ENCODE data around the gene BMP6. TPM values are rescaled to one million over a fixed set of nuclear protein-coding genes. Genes with fewer than 3 reads are reported as not detected.

The BMP6 gene
- polyA plus RNA-seq, 4 donors, result 0.22 to 2.0 (median 0.94) TPM

GRCh38 chr6:7703148-7703680, 22.7 kb upstream of the BMP6 start:
- FAIRE-seq, result no peak
- no peaks in the 10 kb centered on the region for H3K9me3 ChIP-seq (ENCODE audit: control insufficient read depth in 2 of 2, insufficient read depth in 1 of 2, low read depth in 1 of 2, low read length in 1 of 2)
- H3K36me3 ChIP-seq (ENCODE audit: control insufficient read depth in 3 of 3, insufficient read depth in 2 of 3, low read depth in 1 of 3, low read length in 3 of 3), result no peaks in the 10 kb centered on the region
- WGBS, 3 donors, result 71 to 75% (median 74%) methylated on average over 3 of the region's 3 CpGs
- H3K4me3 ChIP-seq (ENCODE audit: low read depth in 1 of 3, low read length in 3 of 3), result no peak overlapping the region
- H3K27ac ChIP-seq (ENCODE audit: low read depth in 1 of 3, low read length in 2 of 3), result no peak overlapping the region
- DNase-seq, result no peak
- H3K4me1 ChIP-seq (ENCODE audit: control insufficient read depth in 3 of 3, insufficient read depth in 2 of 3, low read depth in 1 of 3, low read length in 2 of 3), result no peaks in the 10 kb centered on the region
- H3K27me3 ChIP-seq (ENCODE audit: control insufficient read depth in 3 of 3, insufficient read depth in 3 of 3, low read length in 3 of 3), result no peaks in the 10 kb centered on the region

- H3K4me3 ChIP-seq (ENCODE audit: low read depth in 1 of 3, low read length in 3 of 3), result no peak overlapping the region
- H3K36me3 ChIP-seq (ENCODE audit: control insufficient read depth in 3 of 3, insufficient read depth in 2 of 3, low read depth in 1 of 3, low read length in 3 of 3), result no peaks in the 10 kb centered on the region
- H3K4me1 ChIP-seq (ENCODE audit: control insufficient read depth in 3 of 3, insufficient read depth in 2 of 3, low read depth in 1 of 3, low read length in 2 of 3), result no peaks in the 10 kb centered on the region
- WGBS, 3 donors, result 66 to 89% (median 88%) methylated on average over 4 of the region's 4 CpGs
- H3K27me3 ChIP-seq (ENCODE audit: control insufficient read depth in 3 of 3, insufficient read depth in 3 of 3, low read length in 3 of 3), result no peaks in the 10 kb centered on the region
- no peak overlapping the region for H3K27ac ChIP-seq (ENCODE audit: low read depth in 1 of 3, low read length in 2 of 3)
- FAIRE-seq (no peak), DNase-seq (no peak)
- H3K9me3 ChIP-seq (ENCODE audit: control insufficient read depth in 2 of 2, insufficient read depth in 1 of 2, low read depth in 1 of 2, low read length in 1 of 2), result no peaks in the 10 kb centered on the region
These were observed 20.4 kb upstream of the BMP6 start for GRCh38 chr6:7705483-7705882.

- peaks cover 0 to 4% of the 10 kb centered on the region in 2 donors for H3K9me3 ChIP-seq (ENCODE audit: control insufficient read depth in 2 of 2, insufficient read depth in 1 of 2, low read depth in 1 of 2, low read length in 1 of 2)
- no peak overlapping the region for H3K4me3 ChIP-seq (ENCODE audit: low read depth in 1 of 3, low read length in 3 of 3)
- no peaks in the 10 kb centered on the region for H3K4me1 ChIP-seq (ENCODE audit: control insufficient read depth in 3 of 3, insufficient read depth in 2 of 3, low read depth in 1 of 3, low read length in 2 of 3)
- WGBS, 3 donors, result 54 to 64% (median 55%) methylated on average over 4 of the region's 4 CpGs
- H3K27ac ChIP-seq (ENCODE audit: low read depth in 1 of 3, low read length in 2 of 3), result no peak overlapping the region
- FAIRE-seq (no peak), DNase-seq (no peak)
- no peaks in the 10 kb centered on the region for H3K36me3 ChIP-seq (ENCODE audit: control insufficient read depth in 3 of 3, insufficient read depth in 2 of 3, low read depth in 1 of 3, low read length in 3 of 3)
- no peaks in the 10 kb centered on the region for H3K27me3 ChIP-seq (ENCODE audit: control insufficient read depth in 3 of 3, insufficient read depth in 3 of 3, low read length in 3 of 3)
These were observed 19.6 kb upstream of the BMP6 start for GRCh38 chr6:7706269-7706668.

GRCh38 chr6:7707787-7708186, 18.1 kb upstream of the BMP6 start:
- Histone ChIP-seq H3K36me3 (ENCODE audit: control insufficient read depth in 3 of 3, insufficient read depth in 2 of 3, low read depth in 1 of 3, low read length in 3 of 3) (no peaks in the 10 kb centered on the region), H3K9me3 (ENCODE audit: control insufficient read depth in 2 of 2, insufficient read depth in 1 of 2, low read depth in 1 of 2, low read length in 1 of 2) (peaks cover 0 to 4% of the 10 kb centered on the region in 2 donors), H3K27ac (ENCODE audit: low read depth in 1 of 3, low read length in 2 of 3) (no peak overlapping the region), H3K4me3 (ENCODE audit: low read depth in 1 of 3, low read length in 3 of 3) (no peak overlapping the region), H3K27me3 (ENCODE audit: control insufficient read depth in 3 of 3, insufficient read depth in 3 of 3, low read length in 3 of 3) (no peaks in the 10 kb centered on the region), H3K4me1 (ENCODE audit: control insufficient read depth in 3 of 3, insufficient read depth in 2 of 3, low read depth in 1 of 3, low read length in 2 of 3) (no peaks in the 10 kb centered on the region)
- DNase-seq (no peak), FAIRE-seq (no peak)
- 87 to 91% (median 88%) methylated on average over 4 of the region's 4 CpGs for WGBS, 3 donors

- Histone ChIP-seq H3K4me3 (ENCODE audit: low read depth in 1 of 3, low read length in 3 of 3) (no peak overlapping the region), H3K4me1 (ENCODE audit: control insufficient read depth in 3 of 3, insufficient read depth in 2 of 3, low read depth in 1 of 3, low read length in 2 of 3) (no peaks in the 10 kb centered on the region), H3K27ac (ENCODE audit: low read depth in 1 of 3, low read length in 2 of 3) (no peak overlapping the region), H3K9me3 (ENCODE audit: control insufficient read depth in 2 of 2, insufficient read depth in 1 of 2, low read depth in 1 of 2, low read length in 1 of 2) (no peaks in the 10 kb centered on the region), H3K36me3 (ENCODE audit: control insufficient read depth in 3 of 3, insufficient read depth in 2 of 3, low read depth in 1 of 3, low read length in 3 of 3) (no peaks in the 10 kb centered on the region), H3K27me3 (ENCODE audit: control insufficient read depth in 3 of 3, insufficient read depth in 3 of 3, low read length in 3 of 3) (peaks cover 0 to 21% (median 0%) of the 10 kb centered on the region in 3 donors)
- DNase-seq, result no peak
- 62 to 72% (median 67%) methylated on average over 6 of the region's 6 CpGs for WGBS, 3 donors
- FAIRE-seq, result no peak
These were observed 6.5 kb upstream of the BMP6 start for GRCh38 chr6:7719364-7719850.

GRCh38 chr6:7720346-7720745, 5.6 kb upstream of the BMP6 start:
- H3K27me3 ChIP-seq (ENCODE audit: control insufficient read depth in 3 of 3, insufficient read depth in 3 of 3, low read length in 3 of 3), result peaks cover 0 to 30% (median 0%) of the 10 kb centered on the region in 3 donors
- FAIRE-seq, result no peak
- DNase-seq, result no peak
- H3K9me3 ChIP-seq (ENCODE audit: control insufficient read depth in 2 of 2, insufficient read depth in 1 of 2, low read depth in 1 of 2, low read length in 1 of 2), result no peaks in the 10 kb centered on the region
- no peak overlapping the region for H3K4me3 ChIP-seq (ENCODE audit: low read depth in 1 of 3, low read length in 3 of 3)
- no peak overlapping the region for H3K27ac ChIP-seq (ENCODE audit: low read depth in 1 of 3, low read length in 2 of 3)
- H3K4me1 ChIP-seq (ENCODE audit: control insufficient read depth in 3 of 3, insufficient read depth in 2 of 3, low read depth in 1 of 3, low read length in 2 of 3), result no peaks in the 10 kb centered on the region
- 83 to 92% (median 85%) methylated on average over 2 of the region's 2 CpGs for WGBS, 3 donors
- no peaks in the 10 kb centered on the region for H3K36me3 ChIP-seq (ENCODE audit: control insufficient read depth in 3 of 3, insufficient read depth in 2 of 3, low read depth in 1 of 3, low read length in 3 of 3)

GRCh38 chr6:7721649-7722048, 4.2 kb upstream of the BMP6 start:
- no peaks in the 10 kb centered on the region for H3K9me3 ChIP-seq (ENCODE audit: control insufficient read depth in 2 of 2, insufficient read depth in 1 of 2, low read depth in 1 of 2, low read length in 1 of 2)
- H3K36me3 ChIP-seq (ENCODE audit: control insufficient read depth in 3 of 3, insufficient read depth in 2 of 3, low read depth in 1 of 3, low read length in 3 of 3), result no peaks in the 10 kb centered on the region
- DNase-seq (no peak), FAIRE-seq (no peak)
- H3K4me3 ChIP-seq (ENCODE audit: low read depth in 1 of 3, low read length in 3 of 3), result no peak overlapping the region
- WGBS, 3 donors, result 31 to 38% (median 34%) methylated on average over 3 of the region's 3 CpGs
- no peaks in the 10 kb centered on the region for H3K4me1 ChIP-seq (ENCODE audit: control insufficient read depth in 3 of 3, insufficient read depth in 2 of 3, low read depth in 1 of 3, low read length in 2 of 3)
- peaks cover 0 to 37% (median 1%) of the 10 kb centered on the region in 3 donors for H3K27me3 ChIP-seq (ENCODE audit: control insufficient read depth in 3 of 3, insufficient read depth in 3 of 3, low read length in 3 of 3)
- no peak overlapping the region for H3K27ac ChIP-seq (ENCODE audit: low read depth in 1 of 3, low read length in 2 of 3)

GRCh38 chr6:7723041-7723447, 2.9 kb upstream of the BMP6 start:
- H3K36me3 ChIP-seq (ENCODE audit: control insufficient read depth in 3 of 3, insufficient read depth in 2 of 3, low read depth in 1 of 3, low read length in 3 of 3), result no peaks in the 10 kb centered on the region
- DNase-seq, result peak; percentile 48 to 70
- no peaks in the 10 kb centered on the region for H3K9me3 ChIP-seq (ENCODE audit: control insufficient read depth in 2 of 2, insufficient read depth in 1 of 2, low read depth in 1 of 2, low read length in 1 of 2)
- no peaks in the 10 kb centered on the region for H3K4me1 ChIP-seq (ENCODE audit: control insufficient read depth in 3 of 3, insufficient read depth in 2 of 3, low read depth in 1 of 3, low read length in 2 of 3)
- FAIRE-seq, result no peak
- no peak overlapping the region for H3K4me3 ChIP-seq (ENCODE audit: low read depth in 1 of 3, low read length in 3 of 3)
- H3K27ac ChIP-seq (ENCODE audit: low read depth in 1 of 3, low read length in 2 of 3), result no peak overlapping the region
- 2 to 4% (median 3%) methylated on average over 10 of the region's 10 CpGs for WGBS, 3 donors
- H3K27me3 ChIP-seq (ENCODE audit: control insufficient read depth in 3 of 3, insufficient read depth in 3 of 3, low read length in 3 of 3), result peaks cover 0 to 47% (median 2%) of the 10 kb centered on the region in 3 donors

GRCh38 chr6:7723554-7723953, 2.3 kb upstream of the BMP6 start:
- no peak overlapping the region for H3K4me3 ChIP-seq (ENCODE audit: low read depth in 1 of 3, low read length in 3 of 3)
- H3K36me3 ChIP-seq (ENCODE audit: control insufficient read depth in 3 of 3, insufficient read depth in 2 of 3, low read depth in 1 of 3, low read length in 3 of 3), result no peaks in the 10 kb centered on the region
- FAIRE-seq (no peak), DNase-seq (no peak)
- peaks cover 0 to 52% (median 2%) of the 10 kb centered on the region in 3 donors for H3K27me3 ChIP-seq (ENCODE audit: control insufficient read depth in 3 of 3, insufficient read depth in 3 of 3, low read length in 3 of 3)
- peaks cover 0 to 3% (median 0%) of the 10 kb centered on the region in 3 donors for H3K4me1 ChIP-seq (ENCODE audit: control insufficient read depth in 3 of 3, insufficient read depth in 2 of 3, low read depth in 1 of 3, low read length in 2 of 3)
- WGBS, 3 donors, result 87 to 92% (median 91%) methylated on average over 6 of the region's 6 CpGs
- no peak overlapping the region for H3K27ac ChIP-seq (ENCODE audit: low read depth in 1 of 3, low read length in 2 of 3)
- H3K9me3 ChIP-seq (ENCODE audit: control insufficient read depth in 2 of 2, insufficient read depth in 1 of 2, low read depth in 1 of 2, low read length in 1 of 2), result no peaks in the 10 kb centered on the region

Measured in small intestine (tissue), 7 donors.